Stimulated activated naive CD8-positive, alpha-beta T cell treated with anti-CD3 and anti-CD28 coated beads, Interleukin-15, Interleukin-2, amounts not matched to agents 100 ng/mL and 50 ng/mL, for 24 hours (primary cell): ENCODE data around the gene APPL2.

ENCODE experiments used
- H3K27ac Mint-ChIP-seq: one replicate; pipeline ENCODE4 v1.8.0; 2021; ENCODE audit warnings: mild to moderate bottlenecking, mixed read lengths
- H3K27me3 Mint-ChIP-seq: one replicate; pipeline ENCODE4 v1.8.0; 2021; ENCODE audit warnings: mixed read lengths
- H3K36me3 Mint-ChIP-seq: one replicate; pipeline ENCODE4 v1.8.0; 2021; ENCODE audit warnings: low read depth, mixed read lengths
- H3K4me1 Mint-ChIP-seq: one replicate; pipeline ENCODE4 v1.8.0; 2021; ENCODE audit warnings: low read depth, mixed read lengths
- H3K4me3 Mint-ChIP-seq: one replicate; pipeline ENCODE4 v1.8.0; 2021; ENCODE audit warnings: mild to moderate bottlenecking, mixed read lengths
- H3K9me3 Mint-ChIP-seq: one replicate; pipeline ENCODE4 v1.8.0; 2021; ENCODE audit warnings: mixed read lengths

Gene APPL2

DNA sequence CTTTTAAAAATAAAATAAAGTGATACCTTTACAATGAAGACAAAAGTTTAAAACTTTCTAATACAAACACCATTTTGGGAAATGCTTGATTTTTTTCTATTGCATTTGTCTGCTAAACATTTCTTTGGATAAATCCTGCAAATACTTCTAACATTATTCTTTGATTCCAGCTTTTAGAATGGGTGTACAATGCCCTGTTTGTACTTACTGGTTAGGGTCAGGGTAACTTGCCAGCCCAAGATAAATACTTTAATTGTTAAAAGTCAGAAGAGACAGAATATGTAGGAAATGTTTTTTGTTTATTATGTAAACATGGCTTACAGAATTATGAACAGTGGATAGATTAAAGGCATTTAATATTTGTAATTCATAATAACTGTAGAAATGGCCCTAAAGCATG lies 68.0 kb downstream of the APPL2 start:
- Mint-ChIP-seq H3K27ac (no peak overlapping the region), H3K27me3 (no peaks in the 10 kb centered on the region), H3K9me3 (no peaks in the 10 kb centered on the region), H3K4me1 (no peaks in the 10 kb centered on the region), H3K36me3 (peaks cover 50% of the 10 kb centered on the region), H3K4me3 (no peak overlapping the region)

DNA sequence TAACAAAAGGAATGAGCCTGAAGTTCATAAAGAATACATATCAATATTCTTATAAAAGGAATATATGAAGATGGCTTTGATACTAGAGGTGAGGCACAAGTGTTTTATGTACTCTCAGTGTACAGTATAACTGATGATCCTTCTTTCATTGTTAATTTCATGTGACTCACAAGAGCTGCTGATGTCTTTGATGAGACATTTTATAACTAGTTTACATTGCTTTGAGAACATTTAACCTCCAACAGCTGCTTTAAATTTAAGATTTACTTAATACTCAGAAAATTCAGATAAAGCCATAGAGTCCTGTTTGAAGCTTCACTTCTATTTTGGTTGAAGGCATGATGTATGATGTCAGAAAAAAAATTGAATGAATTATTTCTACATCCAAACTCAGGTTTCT lies 68.6 kb downstream of the APPL2 start:
- Mint-ChIP-seq H3K9me3 (no peaks in the 10 kb centered on the region), H3K4me1 (no peaks in the 10 kb centered on the region), H3K27me3 (no peaks in the 10 kb centered on the region), H3K4me3 (no peak overlapping the region), H3K36me3 (peaks cover 51% of the 10 kb centered on the region), H3K27ac (no peak overlapping the region)

DNA sequence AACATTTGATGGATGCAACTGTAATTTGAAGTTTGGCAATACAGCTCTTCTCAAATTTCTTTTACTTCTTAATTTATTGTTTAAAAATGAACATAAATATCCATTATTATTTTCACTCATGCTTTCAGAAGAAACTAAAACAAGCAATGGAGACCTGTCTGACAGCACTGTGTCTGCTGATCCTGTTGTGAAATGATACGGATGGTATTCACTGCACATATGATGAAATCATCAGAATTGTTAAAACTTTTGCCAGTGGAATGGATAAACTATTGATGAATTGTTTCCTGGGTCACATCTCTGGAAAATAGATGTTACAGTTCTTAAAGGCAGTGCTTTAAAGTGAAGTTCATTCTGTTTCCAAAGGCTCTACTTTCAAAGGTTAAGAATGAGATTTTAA lies 69.2 kb downstream of the APPL2 start:
- H3K4me1 Mint-ChIP-seq: no peaks in the 10 kb centered on the region
- no peaks in the 10 kb centered on the region for H3K9me3 Mint-ChIP-seq
- no peak overlapping the region for H3K27ac Mint-ChIP-seq
- H3K4me3 Mint-ChIP-seq: no peak overlapping the region
- peaks cover 57% of the 10 kb centered on the region for H3K36me3 Mint-ChIP-seq
- H3K27me3 Mint-ChIP-seq: no peaks in the 10 kb centered on the region

DNA sequence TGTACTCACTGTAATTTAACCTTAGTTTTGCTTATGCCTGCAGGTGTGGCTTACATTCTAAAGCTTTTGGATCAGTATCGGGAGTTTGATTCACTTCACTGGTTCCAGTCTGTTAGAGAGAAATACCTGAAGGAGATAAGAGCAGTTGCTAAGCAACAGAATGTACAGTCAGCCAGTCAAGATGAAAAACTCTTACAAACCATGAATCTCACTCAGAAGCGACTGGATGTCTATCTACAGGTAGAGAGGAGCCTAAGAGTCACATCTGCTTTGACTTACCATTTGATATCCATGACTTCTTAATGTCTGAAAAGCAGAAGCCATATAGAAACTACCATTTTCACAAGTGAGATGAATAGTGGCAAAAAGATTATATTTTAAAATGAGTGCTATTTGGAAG lies 71.9 kb downstream of the APPL2 start:
- Mint-ChIP-seq H3K4me1 (no peaks in the 10 kb centered on the region), H3K36me3 (peaks cover 53% of the 10 kb centered on the region), H3K27me3 (no peaks in the 10 kb centered on the region), H3K4me3 (no peak overlapping the region), H3K9me3 (no peaks in the 10 kb centered on the region), H3K27ac (no peak overlapping the region)

DNA sequence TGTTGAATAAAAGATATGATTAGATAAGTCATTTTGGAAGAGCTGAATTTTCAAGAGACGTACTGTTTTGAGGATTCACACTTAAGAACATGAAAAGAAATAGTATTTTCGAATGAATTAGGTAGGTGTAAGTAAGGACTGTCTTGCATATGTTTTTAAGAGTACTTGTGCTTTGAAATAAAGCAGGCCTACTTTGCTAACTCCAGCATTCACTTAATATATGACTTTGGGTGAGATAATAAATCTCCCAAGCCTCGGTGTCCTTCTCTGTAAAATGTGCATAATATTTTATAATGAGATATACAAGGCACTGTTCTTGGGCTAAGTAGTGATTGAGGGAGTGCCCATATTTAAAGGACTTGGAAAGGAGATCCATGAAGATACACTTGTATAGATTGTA lies 73.8 kb downstream of the APPL2 start:
- no peaks in the 10 kb centered on the region for H3K4me1 Mint-ChIP-seq
- no peak overlapping the region for H3K4me3 Mint-ChIP-seq
- peaks cover 54% of the 10 kb centered on the region for H3K36me3 Mint-ChIP-seq
- no peak overlapping the region for H3K27ac Mint-ChIP-seq
- no peaks in the 10 kb centered on the region for H3K9me3 Mint-ChIP-seq
- H3K27me3 Mint-ChIP-seq: no peaks in the 10 kb centered on the region

DNA sequence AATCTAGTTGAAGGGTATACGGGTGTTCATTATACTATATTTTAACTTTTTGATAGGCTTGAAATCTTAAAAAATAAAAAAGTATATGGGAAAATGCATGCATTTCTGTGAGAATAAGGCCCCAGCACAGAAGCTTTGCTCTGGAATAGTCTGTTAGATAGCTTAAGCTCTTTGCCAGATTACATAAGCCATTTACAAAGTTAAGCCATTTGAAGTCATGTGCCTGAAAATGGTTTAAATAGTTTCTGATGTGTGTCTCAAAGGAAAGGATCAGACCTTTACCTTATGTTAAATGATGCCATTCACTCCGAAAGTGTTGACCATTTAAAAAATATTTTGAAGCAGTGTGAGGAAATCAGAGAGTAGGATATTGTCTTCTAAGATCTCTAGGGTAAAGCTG lies 77.1 kb downstream of the APPL2 start:
- Mint-ChIP-seq H3K27ac (no peak overlapping the region), H3K4me3 (no peak overlapping the region), H3K4me1 (no peaks in the 10 kb centered on the region), H3K36me3 (peaks cover 55% of the 10 kb centered on the region), H3K9me3 (no peaks in the 10 kb centered on the region), H3K27me3 (no peaks in the 10 kb centered on the region)

DNA sequence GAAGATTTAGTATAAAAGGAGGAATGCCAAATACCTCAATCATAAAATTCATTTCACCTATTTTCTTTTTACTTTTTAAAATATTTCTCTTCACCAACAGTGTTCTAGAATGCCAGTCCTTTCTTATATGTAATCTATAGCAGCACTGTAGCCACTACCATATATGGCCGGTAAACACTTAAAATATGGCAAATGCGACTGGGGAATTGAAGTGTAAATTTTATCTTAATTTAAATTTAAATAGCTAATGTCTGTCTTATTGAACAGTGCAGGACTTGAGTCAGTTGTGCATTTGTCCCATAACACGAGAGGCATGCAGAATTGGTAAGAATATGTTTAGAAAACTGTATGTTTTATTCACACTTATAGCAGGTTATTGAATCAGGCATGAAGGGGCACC lies 78.4 kb downstream of the APPL2 start:
- H3K4me3 Mint-ChIP-seq: no peak overlapping the region
- H3K36me3 Mint-ChIP-seq: peaks cover 54% of the 10 kb centered on the region
- no peaks in the 10 kb centered on the region for H3K27me3 Mint-ChIP-seq
- H3K27ac Mint-ChIP-seq: no peak overlapping the region
- no peaks in the 10 kb centered on the region for H3K9me3 Mint-ChIP-seq
- H3K4me1 Mint-ChIP-seq: no peaks in the 10 kb centered on the region

DNA sequence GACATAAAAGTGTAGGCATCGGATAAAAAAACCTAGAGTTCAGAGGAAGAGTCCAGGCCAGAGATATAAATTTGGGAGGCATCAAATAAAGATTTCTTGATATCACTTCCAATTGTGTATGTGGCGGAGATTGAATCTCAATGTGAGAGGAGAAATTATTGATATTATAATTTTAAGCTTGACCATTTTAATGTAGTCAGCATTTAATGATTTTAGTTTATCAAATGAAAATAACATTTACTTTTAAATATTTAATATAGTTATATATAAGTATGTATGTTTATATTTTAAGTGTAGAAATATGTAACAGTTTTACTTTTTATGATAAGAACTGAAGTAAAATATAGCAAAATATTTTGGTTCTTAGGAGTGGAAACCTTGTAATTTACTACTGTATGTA lies 79.7 kb downstream of the APPL2 start:
- H3K4me1 Mint-ChIP-seq: no peaks in the 10 kb centered on the region
- no peaks in the 10 kb centered on the region for H3K27me3 Mint-ChIP-seq
- H3K9me3 Mint-ChIP-seq: no peaks in the 10 kb centered on the region
- no peak overlapping the region for H3K27ac Mint-ChIP-seq
- H3K36me3 Mint-ChIP-seq: peaks cover 52% of the 10 kb centered on the region
- H3K4me3 Mint-ChIP-seq: no peak overlapping the region

DNA sequence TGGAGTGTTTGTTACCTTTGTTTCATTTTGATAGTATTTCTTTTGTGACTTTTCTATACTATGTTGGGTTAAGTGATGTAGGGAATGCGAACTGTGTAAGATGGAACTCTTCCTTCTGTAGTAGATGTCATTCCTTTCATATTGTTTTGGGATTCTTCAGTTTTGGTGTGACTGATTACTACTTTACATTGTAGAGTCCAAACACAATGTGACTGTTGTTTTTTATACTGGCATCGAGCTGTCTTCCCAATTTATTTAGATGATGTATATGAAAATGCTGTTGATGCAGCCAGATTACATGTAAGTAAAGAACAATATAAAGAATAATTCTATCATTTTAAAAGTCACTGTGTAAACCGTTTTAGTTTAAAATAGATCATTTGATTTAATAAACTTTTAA lies 93.7 kb downstream of the APPL2 start:
- H3K27me3 Mint-ChIP-seq: no peaks in the 10 kb centered on the region
- H3K36me3 Mint-ChIP-seq: peaks cover 72% of the 10 kb centered on the region
- H3K27ac Mint-ChIP-seq: no peak overlapping the region
- H3K9me3 Mint-ChIP-seq: no peaks in the 10 kb centered on the region
- H3K4me1 Mint-ChIP-seq: no peaks in the 10 kb centered on the region
- no peak overlapping the region for H3K4me3 Mint-ChIP-seq

DNA sequence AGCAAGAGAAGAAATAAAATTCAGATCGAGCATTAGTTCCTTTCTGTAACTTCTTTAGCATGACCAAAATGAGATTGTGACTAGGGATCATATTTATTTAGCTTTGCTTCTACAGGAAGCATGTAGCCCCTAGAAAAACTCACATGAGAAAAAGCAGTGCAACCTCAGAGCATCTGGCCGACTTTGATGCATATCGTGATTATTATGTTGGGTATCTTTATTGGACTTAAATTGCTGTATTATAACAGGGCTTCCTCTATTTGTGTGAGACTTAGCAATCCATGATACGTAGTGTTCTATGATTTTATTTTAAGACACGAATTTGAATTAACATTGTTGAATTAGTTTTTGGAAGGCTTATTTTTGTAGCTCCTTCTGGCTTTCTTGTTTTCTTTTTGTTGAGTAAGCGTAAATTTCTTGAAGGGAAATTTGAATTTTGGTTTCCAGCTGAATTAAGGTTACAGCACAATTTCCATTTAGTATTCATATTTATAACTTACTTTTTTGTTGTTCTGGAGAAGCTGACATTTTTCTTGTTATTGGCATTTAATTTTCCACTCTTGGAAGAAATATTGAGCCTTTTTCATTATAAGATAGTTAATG lies 94.6 kb downstream of the APPL2 start:
- H3K9me3 Mint-ChIP-seq: no peaks in the 10 kb centered on the region
- H3K27ac Mint-ChIP-seq: no peak overlapping the region
- H3K27me3 Mint-ChIP-seq: no peaks in the 10 kb centered on the region
- no peak overlapping the region for H3K4me3 Mint-ChIP-seq
- H3K4me1 Mint-ChIP-seq: no peaks in the 10 kb centered on the region
- H3K36me3 Mint-ChIP-seq: peaks cover 72% of the 10 kb centered on the region

DNA sequence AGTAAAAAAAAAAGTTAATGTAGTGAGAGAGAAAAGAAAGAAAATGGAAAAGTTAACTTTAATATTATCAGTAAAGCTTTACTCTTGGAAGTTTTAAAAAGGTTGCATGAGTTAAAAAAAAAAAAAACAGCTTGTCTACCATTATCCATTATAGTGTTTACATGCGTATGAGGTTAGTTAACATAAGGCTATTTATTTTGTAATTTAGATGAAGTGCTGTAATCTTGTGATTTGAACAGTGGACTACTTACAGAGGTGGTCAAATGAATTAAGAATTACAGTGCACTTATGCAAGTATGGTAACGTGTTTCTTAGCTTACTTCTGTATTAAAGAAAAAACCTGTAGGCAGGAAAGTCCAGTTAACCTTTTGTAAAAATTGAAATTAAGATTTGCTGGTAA lies 97.7 kb downstream of the APPL2 start:
- no peak overlapping the region for H3K4me3 Mint-ChIP-seq
- no peaks in the 10 kb centered on the region for H3K27me3 Mint-ChIP-seq
- H3K9me3 Mint-ChIP-seq: no peaks in the 10 kb centered on the region
- H3K4me1 Mint-ChIP-seq: peaks cover 4% of the 10 kb centered on the region
- peaks cover 83% of the 10 kb centered on the region for H3K36me3 Mint-ChIP-seq
- H3K27ac Mint-ChIP-seq: no peak overlapping the region
